Pancreas (tissue), 10 donors: Measurements from ENCODE around the gene PDE4B. TPM values are rescaled to one million over a fixed set of nuclear protein-coding genes. Genes with fewer than 3 reads are reported as not detected.

Experiments
- ATAC-seq, 4 donors: fragments of 200-7000 bp; cut with Tn5 transposase; one replicate each; pipeline versions ENCODE4 v1.8.0 to v1.9.1; 2020; ENCODE audit warnings: mild to moderate bottlenecking in 4 of 4, moderate library complexity in 4 of 4
- DNase-seq, 6 donors: peaks; one replicate each; pipeline ENCODE4 v3.0.0-alpha.2; 2020
- FAIRE-seq: peaks from 2 replicates; lab custom pipeline; 2012; peaks lifted over from hg19 to GRCh38; lab: Jason Lieb, UNC
- H3K27ac ChIP-seq, 4 donors: fragments of 200-600 bp; sonication (generic); 1 replicate in 3 of 4; 2 replicates in 1 of 4; pipeline versions ENCODE4 v1.5.0 to v1.8.0; 2020
- H3K27me3 ChIP-seq, 4 donors: fragments of 200-600 bp; one replicate each; pipeline ENCODE4 v1.8.0; 2021
- H3K36me3 ChIP-seq, 3 donors: fragments of 200-600 bp; sonication (generic) in 1 of 3; one replicate each; pipeline versions ENCODE4 v1.5.0 to v1.8.0; 2020 to 2021
- H3K4me1 ChIP-seq, 3 donors: fragments of 200-600 bp; one replicate each; pipeline ENCODE4 v1.8.0; 2021
- H3K4me3 ChIP-seq, 4 donors: fragments of 200-600 bp; sonication (generic) in 2 of 4; one replicate each; pipeline versions ENCODE4 v1.5.0 to v1.8.0; 2020 to 2021
- H3K9me3 ChIP-seq, 4 donors: fragments of 200-600 bp; one replicate each; pipeline ENCODE4 v1.8.0; 2021
- CTCF ChIP-seq, 4 donors: fragments of 200-600 bp; sonication (generic) in 3 of 4; IDR thresholded peaks; one replicate each; pipeline versions ENCODE4 v1.5.0 to v1.8.0; 2021; ENCODE audit warnings: antibody characterized with exemption in 4 of 4
- WGBS, 2 donors: extraction: QIAGEN DNeasy Blood & Tissue Kit; methylation state at CpG; one replicate each; pipeline ENCODE4 v1.1.7; 2013; 5-methylcytosine and 5-hydroxymethylcytosine counted together
- intact Hi-C, 3 donors: fragments of 100-400 bp; cut with DNase I; formaldehyde crosslinking; loops; one replicate each; pipeline versions ENCODE4 v1.11.1 to v1.14.2; 2022
- polyA plus RNA-seq, 2 donors: library from polyadenylated mRNA; stranded (reverse); fragments of 200-250 nt; gene quantifications; one replicate each; pipeline ENCODE4 v1.2.3, GENCODE V29; 2013
- total RNA-seq, 6 donors: library from RNA; stranded (reverse); fragmentation: NEBNext Ultra II Directional in 4 of 6; extraction: Animal tissue kit (Norgen Biotek cat#: 25700) in 4 of 6; gene quantifications; one replicate each; pipeline versions ENCODE4 v1.2.1 to v1.2.4, GENCODE V29; 2021 to 2023
- donor health status: healthy with polysubstance abuse.
- donor health status: DM: no; HTN: no; CAD: no; lungs with moderate emphysema.
- donor health status: DM: no; HTN: no; CAD: no.
- donor health status: control.
- donor health status: control.
- donor health status: Bipolar disorder and iron deficiency.
- donor health status: DM: yes; HTN: yes; CAD: no.
- donor health status: DM: no; HTN: no; CAD: no.
- donor health status: DM: no; HTN: no; CAD: no.
- donor health status: DM: yes; HTN: yes; CAD: no.

Gene PDE4B
- total and polyA plus RNA-seq, 8 donors = 0.23 to 3.7 (median 0.92) TPM

- Histone ChIP-seq H3K36me3 (no peaks in the 10 kb centered on the region), H3K4me1 (no peaks in the 10 kb centered on the region), H3K4me3 (no peak overlapping the region), H3K27ac (no peak overlapping the region), H3K9me3 (no peaks in the 10 kb centered on the region), H3K27me3 (peaks cover 0 to 10% (median 3%) of the 10 kb centered on the region in 4 donors)
- intact Hi-C loops = no loop called here
- DNase-seq = no peak
- WGBS, 2 donors = 42 to 49% methylated on average over 5 of the region's 5 CpGs
- TF ChIP-seq CTCF (IDR thresholded peaks at IDR 0.05) = no peak
- no peak for FAIRE-seq
- ATAC-seq = no peak
Measured at GRCh38 chr1:66237722-66238479, 445.2 kb downstream of the PDE4B start.

GRCh38 chr1:66239834-66240233, 447.1 kb downstream of the PDE4B start:
- no peak for TF ChIP-seq CTCF (IDR thresholded peaks at IDR 0.05)
- Histone ChIP-seq H3K9me3 (no peaks in the 10 kb centered on the region), H3K4me3 (no peak overlapping the region), H3K27ac (no peak overlapping the region), H3K27me3 (peaks cover 0 to 10% (median 3%) of the 10 kb centered on the region in 4 donors), H3K4me1 (no peaks in the 10 kb centered on the region), H3K36me3 (no peaks in the 10 kb centered on the region)
- FAIRE-seq (no peak), ATAC-seq (no peak), DNase-seq (no peak)
- intact Hi-C loops = loop anchor here in 2 of 3 donors (5.0 to 10.0 kb wide), 3 partner anchors 215 to 295 kb away; no protein-coding TSS in a partner anchor
- 64 to 76% methylated on average over 2 of the region's 2 CpGs for WGBS, 2 donors

- H3K27me3 ChIP-seq = peaks cover 0 to 10% (median 3%) of the 10 kb centered on the region in 4 donors
- no peak for DNase-seq
- no peak overlapping the region for H3K27ac ChIP-seq
- no peak for ATAC-seq
- H3K9me3 ChIP-seq = no peaks in the 10 kb centered on the region
- FAIRE-seq = no peak
- H3K4me1 ChIP-seq = no peaks in the 10 kb centered on the region
- no peak for TF ChIP-seq CTCF (IDR thresholded peaks at IDR 0.05)
- 70 to 78% methylated on average over 6 of the region's 6 CpGs for whole genome bisulfite sequencing, 2 donors
- intact Hi-C loops = loop anchor here in 2 of 3 donors (5.0 to 10.0 kb wide), 3 partner anchors 214 to 296 kb away; no protein-coding TSS in a partner anchor
- no peak overlapping the region for H3K4me3 ChIP-seq
- H3K36me3 ChIP-seq = no peaks in the 10 kb centered on the region
Measured at GRCh38 chr1:66240491-66241484, 448.1 kb downstream of the PDE4B start.

GRCh38 chr1:66242646-66243547, 450.2 kb downstream of the PDE4B start:
- WGBS, 2 donors = 33 to 41% methylated on average over 6 of the region's 6 CpGs
- peak; percentile 66 for FAIRE-seq
- intact Hi-C loops = loop anchor here in 2 of 3 donors (5.0 to 10.0 kb wide), 3 partner anchors 212 to 298 kb away; no protein-coding TSS in a partner anchor

More at GRCh38 chr1:66242646-66243547, 450.2 kb downstream of the PDE4B start:
- ATAC-seq (peak; percentile 97 to 100 (median 99)), DNase-seq (peak; percentile 70 to 89 (median 80))
- H3K27ac ChIP-seq = no peak overlapping the region
- H3K4me1 ChIP-seq = no peaks in the 10 kb centered on the region
- peaks cover 0 to 3% (median 0%) of the 10 kb centered on the region in 4 donors for H3K27me3 ChIP-seq
- no peaks in the 10 kb centered on the region for H3K9me3 ChIP-seq
- TF ChIP-seq CTCF (IDR thresholded peaks at IDR 0.05) = peak; percentile 92 to 98 (median 94)
- H3K4me3 ChIP-seq = no peak overlapping the region
- no peaks in the 10 kb centered on the region for H3K36me3 ChIP-seq
